Activated CD8-positive, alpha-beta memory T cell treated with anti-CD3 and anti-CD28 coated beads for 36 hours (primary cell): ENCODE results near the gene TPK1. TPM values are rescaled to one million over a fixed set of nuclear protein-coding genes. Genes with fewer than 3 reads are reported as not detected.

Experiments
- CTCF ChIA-PET: fragments of 350-600 bp; sonication (Branson Sonifier 250); formaldehyde crosslinking; loops from one replicate; lab custom pipeline; 2021; ENCODE audit warnings: antibody characterized with exemption; lab: Charles Lee
- POLR2A ChIA-PET: fragments of 350-600 bp; sonication (Branson Sonifier 250); formaldehyde crosslinking; loops from one replicate; lab custom pipeline; 2021; ENCODE audit warnings: antibody characterized with exemption; lab: Charles Lee
- total RNA-seq, 2 experiments: library from RNA; stranded (reverse); gene quantifications; one replicate each; pipeline ENCODE4 v1.2.3, GENCODE V29; 2021

TPK1 gene
- total RNA-seq, 2 experiments from 2014 or later, result 16.2 to 20.4 TPM

DNA sequence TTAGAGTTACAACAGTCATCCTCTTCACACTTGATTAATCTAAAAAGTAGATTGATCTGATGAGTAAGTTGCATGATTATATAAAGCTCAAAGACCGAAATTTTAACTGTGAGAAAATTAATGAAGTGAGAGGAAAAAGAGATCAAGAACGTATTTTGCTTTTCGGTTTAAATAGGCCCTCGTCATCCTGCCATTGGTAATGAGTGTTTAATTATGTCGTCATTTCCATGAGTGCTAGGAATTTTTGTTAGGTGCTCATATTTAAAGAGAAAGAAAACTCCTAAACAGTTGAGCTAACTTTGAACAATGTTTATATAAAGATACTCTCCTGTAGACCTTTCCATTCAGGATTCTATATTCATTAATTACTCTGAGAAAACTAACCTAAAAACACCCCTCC is 159.4 kb downstream of the TPK1 start:
- ChIA-PET POLR2A (no interaction called here), CTCF (no interaction called here)

GRCh38 chr7:144674550-144674949 is 161.3 kb downstream of the TPK1 start:
- ChIA-PET CTCF (no interaction called here), POLR2A (no interaction called here)

DNA sequence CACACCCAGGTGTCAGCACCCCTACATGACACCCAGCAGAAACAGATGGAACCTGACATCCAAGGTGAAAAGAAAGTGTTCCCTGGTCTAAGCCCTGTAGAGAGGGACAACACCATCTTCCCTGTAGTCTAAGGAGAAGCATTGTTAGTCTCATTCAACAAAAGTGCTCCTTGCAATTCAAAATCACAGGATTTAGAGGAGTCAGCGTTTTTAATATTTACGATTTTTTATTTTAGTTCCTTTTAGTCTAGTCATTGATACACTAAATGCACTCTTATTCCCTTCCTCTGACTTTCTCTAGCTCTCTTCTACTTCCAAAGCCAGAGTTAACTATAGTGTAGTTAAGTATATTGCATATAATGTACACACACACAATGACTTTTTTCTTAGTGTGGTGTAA is 163.0 kb downstream of the TPK1 start:
- ChIA-PET CTCF (no interaction called here), POLR2A (no interaction called here)

GRCh38 chr7:144671429-144671828 is 164.4 kb downstream of the TPK1 start:
- POLR2A ChIA-PET, result no interaction called here
- CTCF ChIA-PET, result no interaction called here

DNA sequence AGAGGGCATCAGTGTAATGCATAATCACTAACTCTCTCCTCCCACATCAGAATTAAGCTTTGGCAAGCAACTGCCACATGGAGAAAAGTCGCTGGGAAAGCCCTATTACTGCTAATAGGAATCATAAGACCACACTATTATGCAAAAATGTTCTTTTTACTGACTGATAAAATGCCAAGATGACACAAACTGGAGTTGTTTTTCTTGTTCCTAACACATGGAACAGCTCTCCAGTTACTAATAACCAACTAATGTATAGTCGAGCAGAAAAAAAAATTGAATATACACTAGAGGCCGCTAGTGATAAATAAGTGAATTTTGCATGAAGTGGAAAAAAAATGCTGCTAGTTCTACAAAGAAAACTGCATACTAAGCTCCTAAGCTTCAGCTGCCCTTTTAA is 165.6 kb downstream of the TPK1 start:
- CTCF ChIA-PET, result no interaction called here
- POLR2A ChIA-PET, result no interaction called here

DNA sequence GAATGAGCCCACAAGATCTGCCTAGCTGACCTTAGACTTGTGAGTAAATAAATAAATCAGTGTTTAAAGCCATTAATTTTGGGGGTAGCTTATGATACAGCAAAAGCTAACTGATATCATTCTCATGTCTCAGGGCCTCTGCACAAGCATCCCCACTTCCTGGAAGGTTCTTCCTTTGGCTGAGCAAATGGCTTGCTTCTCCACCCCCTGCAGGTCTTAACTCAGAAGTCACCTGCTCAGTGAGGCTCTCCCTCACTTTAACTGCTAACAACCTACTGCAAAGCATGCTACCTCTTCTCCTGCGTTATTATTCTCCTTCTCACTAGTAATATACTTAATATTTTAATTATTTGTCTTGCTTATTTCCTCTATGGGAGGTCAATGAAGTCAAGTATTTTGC is 167.3 kb downstream of the TPK1 start:
- ChIA-PET CTCF (no interaction called here), POLR2A (no interaction called here)

GRCh38 chr7:144665689-144666381 is 170.0 kb downstream of the TPK1 start:
- CTCF ChIA-PET, result no interaction called here
- POLR2A ChIA-PET, result no interaction called here

- POLR2A ChIA-PET, result no interaction called here
- CTCF ChIA-PET, result no interaction called here
Measured at GRCh38 chr7:144659211-144659610, 176.6 kb downstream of the TPK1 start.

- POLR2A ChIA-PET, result no interaction called here
- CTCF ChIA-PET, result no interaction called here
Measured at GRCh38 chr7:144656965-144657517, 178.8 kb downstream of the TPK1 start.

- CTCF ChIA-PET, result no interaction called here
- POLR2A ChIA-PET, result no interaction called here
Measured at GRCh38 chr7:144653449-144653848, 182.4 kb downstream of the TPK1 start.

DNA sequence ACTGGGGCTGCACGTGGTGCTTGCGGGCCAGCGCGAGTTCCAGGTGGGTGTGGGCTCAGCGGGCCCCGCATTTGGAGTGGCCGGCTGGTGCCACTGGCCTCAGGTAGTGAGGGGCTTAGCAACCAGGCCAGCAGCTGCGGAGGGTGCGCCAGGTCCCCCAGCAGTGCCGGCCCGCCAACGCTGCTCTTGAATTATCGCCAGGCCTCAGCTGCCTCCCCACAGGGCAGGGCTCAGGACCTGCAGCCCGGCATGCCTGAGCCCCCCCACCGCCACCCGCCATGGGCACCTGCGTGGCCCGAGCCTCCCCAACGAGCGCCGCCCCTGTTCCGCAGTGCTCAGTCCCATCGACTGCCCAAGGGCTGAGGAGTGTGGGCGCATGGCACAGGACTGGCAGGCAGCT is 185.4 kb downstream of the TPK1 start:
- POLR2A ChIA-PET, result no interaction called here
- CTCF ChIA-PET, result no interaction called here

- ChIA-PET CTCF (no interaction called here), POLR2A (no interaction called here)
Measured at GRCh38 chr7:144649120-144649519, 186.7 kb downstream of the TPK1 start.

DNA sequence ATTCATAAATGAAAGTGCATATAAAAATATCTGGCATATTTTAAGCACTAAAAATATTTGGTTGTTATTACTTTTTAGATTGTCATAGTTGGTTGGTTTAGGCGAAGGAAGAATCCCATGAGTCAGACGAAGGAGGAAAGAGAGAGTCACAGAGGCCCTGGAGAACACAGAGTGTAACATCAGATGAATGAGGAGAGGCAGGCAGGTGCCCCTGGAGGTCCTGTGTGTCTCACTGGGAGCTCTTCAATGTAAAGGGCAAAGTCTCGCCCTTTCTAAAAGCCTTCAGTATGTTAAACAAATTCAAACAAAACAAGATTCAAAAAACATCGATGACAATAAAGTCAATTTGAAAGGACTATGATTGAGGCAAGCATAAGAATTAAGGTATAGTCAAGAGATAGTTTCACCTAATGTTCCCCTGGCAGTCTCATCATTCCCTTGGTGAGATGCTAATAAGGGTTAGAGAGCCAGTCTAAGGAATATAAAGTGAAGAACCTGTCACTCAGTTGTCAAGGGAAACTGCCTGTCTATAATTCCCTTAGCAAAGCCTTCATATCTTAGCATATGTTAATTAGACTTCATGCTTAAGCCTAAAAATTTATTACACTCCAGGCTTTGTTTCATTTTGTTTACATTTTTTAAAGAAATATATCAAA is 194.3 kb downstream of the TPK1 start:
- ChIA-PET POLR2A (no interaction called here), CTCF (no interaction called here)

- ChIA-PET CTCF (no interaction called here), POLR2A (no interaction called here)
Measured at GRCh38 chr7:144632724-144633123, 203.1 kb downstream of the TPK1 start.

- POLR2A ChIA-PET, result no interaction called here
- CTCF ChIA-PET, result no interaction called here
Measured at GRCh38 chr7:144629598-144629997, 206.3 kb downstream of the TPK1 start.

GRCh38 chr7:144629011-144629410 is 206.8 kb downstream of the TPK1 start:
- ChIA-PET CTCF (no interaction called here), POLR2A (no interaction called here)

DNA sequence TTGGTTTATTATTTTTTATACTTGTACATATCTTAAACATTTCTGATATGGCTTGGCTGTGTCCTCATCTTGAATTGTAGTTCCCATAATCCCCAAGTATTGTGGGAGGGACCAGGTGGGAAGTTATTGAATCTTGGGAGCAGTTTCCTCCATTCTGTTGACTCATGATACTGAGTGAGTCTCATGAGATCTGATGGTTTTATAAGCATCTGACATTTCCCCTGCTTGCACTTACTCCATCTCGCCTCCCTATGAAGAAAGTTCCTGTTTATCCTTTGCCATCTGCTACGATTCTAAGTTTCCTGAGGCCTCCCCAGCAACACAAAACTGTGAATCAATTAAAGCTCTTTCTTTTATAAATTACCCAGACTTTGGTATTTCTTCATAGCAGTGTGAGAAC is 207.7 kb downstream of the TPK1 start:
- POLR2A ChIA-PET, result no interaction called here
- CTCF ChIA-PET, result no interaction called here

GRCh38 chr7:144622745-144623144 is 213.1 kb downstream of the TPK1 start:
- CTCF ChIA-PET, result no interaction called here
- POLR2A ChIA-PET, result no interaction called here

GRCh38 chr7:144606261-144606660 is 229.6 kb downstream of the TPK1 start:
- ChIA-PET POLR2A (no interaction called here), CTCF (no interaction called here)

DNA sequence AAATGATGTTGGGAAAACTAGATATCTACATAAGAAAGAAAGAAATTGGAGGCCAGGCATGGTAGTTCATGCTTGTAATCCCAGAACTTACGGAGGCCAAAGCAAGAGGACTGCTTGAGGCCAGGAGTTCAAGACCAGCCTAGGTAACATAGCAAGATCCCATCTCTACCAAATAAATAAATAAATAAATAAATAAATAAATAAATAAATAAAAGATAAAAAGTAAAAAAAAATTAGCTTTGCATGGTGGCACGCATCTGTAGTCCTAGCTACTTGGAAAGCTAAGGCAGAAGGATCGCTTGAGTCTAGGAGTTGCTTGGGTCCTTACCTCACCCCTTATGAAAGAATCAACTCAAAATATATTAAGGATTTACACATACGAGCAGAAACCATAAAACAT is 238.9 kb downstream of the TPK1 start:
- CTCF ChIA-PET, result no interaction called here
- POLR2A ChIA-PET, result no interaction called here

DNA sequence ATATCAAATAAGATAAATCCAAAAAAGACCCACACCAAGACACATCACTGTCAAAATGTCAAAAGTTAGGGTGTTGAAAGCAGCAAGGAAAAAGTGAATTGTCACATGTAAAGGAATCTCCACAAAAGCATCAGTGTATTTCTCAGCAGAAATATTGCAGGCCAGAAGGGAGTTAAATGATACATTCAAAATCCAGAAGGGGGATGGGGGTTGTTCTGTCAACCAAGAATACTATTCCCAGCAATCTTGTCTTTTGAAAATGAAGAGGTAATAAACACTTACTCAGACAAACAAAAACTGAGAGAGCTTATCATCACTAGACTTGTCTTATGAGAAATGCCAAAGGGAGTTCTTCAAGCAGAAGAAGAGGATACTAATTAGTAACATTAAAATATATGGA is 241.3 kb downstream of the TPK1 start:
- POLR2A ChIA-PET, result no interaction called here
- CTCF ChIA-PET, result no interaction called here
